Measurements from ENCODE around the gene AK1.

The AK1 gene

GRCh38 chr9:127818574-127818973, 58.9 kb downstream of the AK1 start:
- no peak overlapping the region for H3K4me3 ChIP-seq (replicated peaks in 1 of 2; ENCODE audit: low read depth in 2 of 2, low read length in 2 of 2)
- TF ChIP-seq CTCF (IDR thresholded peaks at IDR 0.05; ENCODE audit: low read depth, low read length) = no peak
- no peak for DNase-seq (ENCODE audit: low read depth in 2 of 2)

GRCh38 chr9:127817881-127818434, 59.5 kb downstream of the AK1 start:
- H3K4me3 ChIP-seq (replicated peaks in 1 of 2; ENCODE audit: low read depth in 2 of 2, low read length in 2 of 2) = no peak overlapping the region
- no peak for DNase-seq (ENCODE audit: low read depth in 2 of 2)
- TF ChIP-seq CTCF (IDR thresholded peaks at IDR 0.05; ENCODE audit: low read depth, low read length) = no peak

- no peak for TF ChIP-seq CTCF (IDR thresholded peaks at IDR 0.05; ENCODE audit: low read depth, low read length)
These were observed 60.7 kb downstream of the AK1 start for GRCh38 chr9:127816728-127817127.

More at GRCh38 chr9:127816728-127817127, 60.7 kb downstream of the AK1 start:
- no peak for DNase-seq (ENCODE audit: low read depth in 2 of 2)
- no peak overlapping the region for H3K4me3 ChIP-seq (replicated peaks in 1 of 2; ENCODE audit: low read depth in 2 of 2, low read length in 2 of 2)
